Kidney epithelial cell (primary cell): ENCODE data around the gene DCTN1. TPM values are rescaled to one million over a fixed set of nuclear protein-coding genes. Genes with fewer than 3 reads are reported as not detected.

Source experiments
- DNase-seq: peaks from one replicate; pipeline ENCODE4 v3.0.0-alpha.2; 2010; ENCODE audit warnings: low read depth
- H3K27me3 ChIP-seq: 2 replicates; pipeline ENCODE4 v1.6.0; 2011; ENCODE audit warnings: low read length; ENCODE audit not compliant: control insufficient read depth, insufficient read depth
- H3K36me3 ChIP-seq: 2 replicates; pipeline ENCODE4 v1.5.1; 2011; ENCODE audit warnings: low read length; ENCODE audit not compliant: control insufficient read depth, insufficient read depth
- H3K4me3 ChIP-seq: 2 replicates; pipeline ENCODE4 v1.5.1; 2011; ENCODE audit warnings: low read depth, mild to moderate bottlenecking, control low read depth, low read length
- total RNA-seq: library from RNA; depleted of rRNA; stranded (reverse); fragments of >200 nt; gene quantifications from 2 replicates; pipeline ENCODE4 v1.2.3, GENCODE V29; 2015
- TF ChIP-seq, protein P1 (sequence below): IDR thresholded peaks from 2 replicates; pipeline ENCODE4 v1.5.1; 2011; ENCODE audit warnings: mild to moderate bottlenecking, moderate library complexity, low read length, control low read depth, inconsistent platforms; ENCODE audit not compliant: insufficient read depth, poor library complexity, severe bottlenecking

DCTN1 gene
- total RNA-seq, 1 donor from 2014 or later = 129 TPM

DNA sequence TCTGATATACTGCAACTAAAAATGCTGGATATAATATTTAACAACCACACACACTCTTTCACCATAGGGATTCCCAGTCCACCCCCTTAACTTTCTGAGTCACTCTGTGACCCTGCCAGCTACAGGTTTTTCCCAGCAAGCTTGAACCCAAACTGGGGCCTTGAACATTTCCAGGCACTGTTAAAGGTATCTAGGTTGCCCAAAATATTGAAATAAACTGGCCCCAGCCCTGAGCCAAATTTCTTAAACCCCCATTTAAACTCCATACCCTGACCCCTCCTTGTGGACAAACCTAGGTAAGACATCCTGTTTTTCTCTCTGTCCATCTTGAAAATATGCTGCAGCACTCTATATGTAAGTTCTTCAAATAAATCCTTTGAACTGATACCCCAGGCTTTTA is 19.7 kb upstream of the DCTN1 start:
- Histone ChIP-seq H3K4me3 (no peak overlapping the region), H3K36me3 (no peaks in the 10 kb centered on the region), H3K27me3 (no peaks in the 10 kb centered on the region)
- no peak for DNase-seq
- TF ChIP-seq, protein P1, sequence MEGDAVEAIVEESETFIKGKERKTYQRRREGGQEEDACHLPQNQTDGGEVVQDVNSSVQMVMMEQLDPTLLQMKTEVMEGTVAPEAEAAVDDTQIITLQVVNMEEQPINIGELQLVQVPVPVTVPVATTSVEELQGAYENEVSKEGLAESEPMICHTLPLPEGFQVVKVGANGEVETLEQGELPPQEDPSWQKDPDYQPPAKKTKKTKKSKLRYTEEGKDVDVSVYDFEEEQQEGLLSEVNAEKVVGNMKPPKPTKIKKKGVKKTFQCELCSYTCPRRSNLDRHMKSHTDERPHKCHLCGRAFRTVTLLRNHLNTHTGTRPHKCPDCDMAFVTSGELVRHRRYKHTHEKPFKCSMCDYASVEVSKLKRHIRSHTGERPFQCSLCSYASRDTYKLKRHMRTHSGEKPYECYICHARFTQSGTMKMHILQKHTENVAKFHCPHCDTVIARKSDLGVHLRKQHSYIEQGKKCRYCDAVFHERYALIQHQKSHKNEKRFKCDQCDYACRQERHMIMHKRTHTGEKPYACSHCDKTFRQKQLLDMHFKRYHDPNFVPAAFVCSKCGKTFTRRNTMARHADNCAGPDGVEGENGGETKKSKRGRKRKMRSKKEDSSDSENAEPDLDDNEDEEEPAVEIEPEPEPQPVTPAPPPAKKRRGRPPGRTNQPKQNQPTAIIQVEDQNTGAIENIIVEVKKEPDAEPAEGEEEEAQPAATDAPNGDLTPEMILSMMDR = peak; percentile 48

DNA sequence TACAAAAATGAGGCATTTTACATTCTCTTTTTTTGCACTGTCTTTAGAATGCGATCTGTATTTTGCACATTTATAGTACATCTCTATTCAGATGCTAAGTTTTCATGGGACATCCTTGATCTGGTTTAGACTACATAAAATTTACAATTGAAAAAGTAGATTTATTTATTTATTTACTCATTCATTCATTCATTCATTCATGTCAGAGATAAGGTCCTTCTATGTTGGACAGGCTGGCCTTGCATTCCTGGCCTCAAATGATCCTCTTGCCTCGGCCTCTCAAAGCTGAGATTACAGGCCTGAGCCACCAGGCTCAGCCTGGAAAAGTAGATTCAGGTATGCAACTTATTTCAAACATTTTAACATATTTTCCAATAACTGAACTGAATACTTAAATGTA is 16.0 kb upstream of the DCTN1 start:
- Histone ChIP-seq H3K27me3 (no peaks in the 10 kb centered on the region), H3K4me3 (no peak overlapping the region), H3K36me3 (no peaks in the 10 kb centered on the region)
- no peak for DNase-seq
- TF ChIP-seq, protein P1 = no peak

DNA sequence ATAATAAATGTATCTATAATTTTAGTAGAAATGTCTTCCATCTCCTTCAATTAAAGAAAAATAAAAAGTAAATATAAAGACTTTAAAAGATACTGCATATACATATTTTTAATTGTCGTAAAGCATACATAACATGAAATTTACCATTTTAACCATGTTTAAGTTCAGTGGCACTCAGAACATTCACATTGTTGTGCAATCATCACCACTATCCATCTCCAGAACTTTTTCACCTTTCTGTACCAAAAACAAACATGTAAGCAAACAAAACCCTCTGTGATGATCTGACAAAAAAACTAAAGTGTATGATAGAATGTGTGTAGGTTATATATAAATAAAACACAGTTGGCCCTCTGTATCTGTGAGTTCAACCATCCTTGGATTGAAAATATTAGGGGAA is 13.4 kb upstream of the DCTN1 start:
- Histone ChIP-seq H3K36me3 (no peaks in the 10 kb centered on the region), H3K27me3 (no peaks in the 10 kb centered on the region), H3K4me3 (no peak overlapping the region)
- DNase-seq = no peak
- TF ChIP-seq, protein P1 = no peak

DNA sequence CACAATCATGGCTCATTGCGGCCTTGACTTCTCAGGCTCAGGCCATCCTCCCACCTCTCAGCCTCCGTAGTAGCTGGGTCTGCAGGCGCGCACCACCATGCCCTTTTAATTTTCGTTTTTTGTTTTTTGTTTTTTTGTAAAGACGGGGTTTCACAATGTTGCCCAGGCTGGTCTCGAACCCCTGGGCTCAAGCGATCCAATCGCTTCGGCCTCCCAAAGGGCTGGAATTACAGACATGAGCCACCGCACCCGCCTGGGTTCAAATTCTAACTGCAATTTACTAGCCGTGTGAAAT is 12.3 kb upstream of the DCTN1 start:
- H3K4me3 ChIP-seq = no peak overlapping the region
- no peaks in the 10 kb centered on the region for H3K27me3 ChIP-seq
- TF ChIP-seq, protein P1 = no peak
- no peaks in the 10 kb centered on the region for H3K36me3 ChIP-seq
- no peak for DNase-seq

DNA sequence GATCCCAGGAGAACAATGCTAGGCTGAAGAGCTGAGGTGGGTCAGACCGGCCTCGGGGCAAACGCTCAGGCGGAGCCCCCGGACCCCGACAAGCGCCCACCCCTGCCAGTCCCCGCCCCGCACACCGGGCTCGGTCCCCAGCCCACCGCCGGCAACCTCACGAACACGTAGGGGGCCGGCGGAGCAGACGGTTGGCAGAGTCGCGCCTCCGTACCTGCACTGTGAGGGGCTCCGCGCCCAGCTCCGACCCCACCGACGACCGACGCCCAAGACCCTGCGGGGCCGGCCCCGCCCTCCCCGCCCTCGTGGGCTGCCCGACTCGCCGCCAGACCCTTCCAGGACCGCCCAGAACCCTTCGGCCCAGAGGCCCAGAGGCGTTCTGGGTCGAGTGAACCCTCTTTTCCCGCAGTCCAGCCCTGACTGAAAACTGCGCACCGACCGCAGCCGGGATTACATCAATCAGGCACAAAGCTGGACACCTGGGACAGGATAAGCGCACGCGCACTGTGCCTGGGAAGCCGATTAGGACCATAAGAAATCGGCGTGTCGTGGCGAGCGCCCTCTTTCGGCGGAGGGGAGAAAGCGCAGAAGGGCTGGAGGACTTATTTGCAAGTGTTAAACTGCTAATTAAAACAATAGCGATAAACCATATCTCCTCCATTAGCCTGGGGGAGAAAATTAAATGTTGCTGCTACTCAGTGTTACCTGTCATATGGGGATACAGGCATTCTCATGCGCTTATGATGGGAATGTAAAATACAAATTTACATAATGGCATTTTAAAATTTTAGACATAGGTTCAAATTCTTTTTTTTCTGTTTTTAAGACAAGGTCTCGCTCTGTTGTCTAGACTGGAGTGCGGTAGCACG is 11.7 kb upstream of the DCTN1 start:
- H3K36me3 ChIP-seq = no peaks in the 10 kb centered on the region
- TF ChIP-seq, protein P1 = peak; percentile 99
- no peaks in the 10 kb centered on the region for H3K27me3 ChIP-seq
- H3K4me3 ChIP-seq = peak overlapping the region; percentile 93
- DNase-seq = peak; percentile 52

DNA sequence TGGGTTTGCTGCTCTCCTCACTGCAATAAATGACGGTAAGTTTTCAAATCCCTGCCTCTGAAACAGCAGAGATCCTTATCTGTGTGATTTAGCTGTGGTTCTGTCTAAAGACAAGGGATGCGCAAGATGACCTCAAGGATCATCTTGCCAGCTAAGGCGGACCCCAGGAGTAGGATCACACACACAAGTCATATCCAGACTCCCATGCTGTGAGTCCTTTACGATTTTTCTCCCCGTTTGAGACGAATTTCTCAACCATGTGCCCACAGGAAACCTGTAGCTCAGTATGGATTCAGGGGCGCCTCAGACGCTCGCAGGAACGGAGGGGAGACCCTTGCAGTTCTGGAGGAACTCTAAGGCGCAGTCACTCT is 11.1 kb upstream of the DCTN1 start:
- Histone ChIP-seq H3K27me3 (no peaks in the 10 kb centered on the region), H3K36me3 (no peaks in the 10 kb centered on the region), H3K4me3 (peak overlapping the region; percentile 93)
- TF ChIP-seq, protein P1 = no peak
- no peak for DNase-seq
